Body of pancreas (tissue), 4 donors: ENCODE results near the gene UBALD1. TPM values are rescaled to one million over a fixed set of nuclear protein-coding genes. Genes with fewer than 3 reads are reported as not detected.

Experiments
- ATAC-seq: fragments of 150-250 bp; one replicate; pipeline ENCODE4 v1.9.1; 2016
- DNase-seq, 4 donors: peaks; one replicate each; pipeline ENCODE4 v3.0.0-alpha.2; 2019
- H3K27ac ChIP-seq, 4 donors: fragments of 200-600 bp; sonication (generic); 1 replicate in 3 of 4; 2 replicates in 1 of 4; pipeline versions ENCODE4 v1.5.1 to v1.6.1; 2016 to 2019; ENCODE audit warnings: mild to moderate bottlenecking in 1 of 4, mixed read lengths in 1 of 4, moderate library complexity in 1 of 4
- H3K27me3 ChIP-seq, 2 donors: fragments of 200-600 bp; sonication (generic); one replicate each; pipeline ENCODE4 v1.6.0; 2016; ENCODE audit warnings: mild to moderate bottlenecking in 1 of 2
- H3K36me3 ChIP-seq, 2 donors: fragments of 200-600 bp; sonication (generic); replicated peaks in 1 of 2; 2 replicates each; pipeline ENCODE4 v1.5.1; 2016; ENCODE audit warnings: low read depth in 2 of 2; ENCODE audit not compliant: insufficient read depth in 1 of 2
- H3K4me1 ChIP-seq: fragments of 200-600 bp; sonication (generic); one replicate; pipeline ENCODE4 v1.6.0; 2016
- H3K4me3 ChIP-seq, 2 donors: fragments of 200-600 bp; sonication (generic); 1 replicate in 1 of 2; 2 replicates in 1 of 2; pipeline ENCODE4 v1.5.1; 2016 to 2019
- H3K9me3 ChIP-seq, 3 donors: fragments of 200-600 bp; sonication (generic); 1 replicate in 2 of 3; 2 replicates in 1 of 3; pipeline ENCODE4 v1.5.1; 2016
- POLR2A ChIP-seq, 3 donors: fragments of 450-650 bp; IDR thresholded peaks; one replicate each; pipeline ENCODE4 v1.6.1; 2016; ENCODE audit warnings: antibody characterized with exemption in 3 of 3, mild to moderate bottlenecking in 2 of 3
- WGBS, 2 donors: methylation state at CpG; one replicate each; pipeline ENCODE4 v1.1.5; 2017; 5-methylcytosine and 5-hydroxymethylcytosine counted together
- intact Hi-C: fragments of 100-400 bp; cut with DNase I; formaldehyde crosslinking; loops from one replicate; pipeline ENCODE4 v1.15.1; 2023
- total RNA-seq, 2 donors: library from RNA; depleted of rRNA; stranded (reverse); fragments of >200 nt; gene quantifications; one replicate each; pipeline ENCODE4 v1.1.0, GENCODE V29; 2016
- TF ChIP-seq, protein P1 (sequence below), 7 experiments: fragments of 450-650 bp in 4 of 7; fragments of 200-600 bp in 3 of 7; sonication (generic) in 3 of 7; IDR thresholded peaks; one replicate each; pipeline ENCODE4 v1.5.1; 2016 to 2019; ENCODE audit warnings: antibody characterized with exemption in 7 of 7

UBALD1 gene
- total RNA-seq, 2 donors from 2014 or later = 11.9 to 19.4 TPM

DNA sequence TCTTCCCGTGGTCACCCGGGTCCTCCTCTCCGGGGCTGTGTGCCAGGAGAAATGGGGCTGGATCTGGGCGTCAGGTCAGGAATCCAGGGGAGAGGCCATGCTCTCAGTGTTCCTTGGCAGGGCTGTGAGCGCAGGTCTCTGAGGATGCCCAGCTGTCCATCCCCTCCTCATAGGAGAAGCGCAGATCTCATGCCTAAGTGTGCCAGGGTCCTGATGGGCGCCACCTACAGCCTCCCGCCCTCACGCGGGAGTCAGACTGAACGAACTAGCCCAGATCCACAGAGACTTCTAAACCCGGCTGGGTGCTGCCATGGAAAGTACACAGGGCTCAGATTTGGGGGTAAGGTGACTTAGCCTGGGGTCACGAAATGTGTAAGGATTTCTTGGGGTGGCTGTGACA is 34.2 kb upstream of the UBALD1 start:
- peaks cover 15% of the 10 kb centered on the region for H3K4me1 ChIP-seq
- intact Hi-C loops = no loop called here
- no peak overlapping the region for H3K27ac ChIP-seq
- peaks cover 0 to 2% of the 10 kb centered on the region in 2 donors for H3K36me3 ChIP-seq
- no peak for DNase-seq
- WGBS, 2 donors = 95 to 100% methylated on average over 4 to 8 of the region's 13 CpGs
- H3K4me3 ChIP-seq = no peak overlapping the region
- TF ChIP-seq POLR2A (IDR thresholded peaks at IDR 0.05) = no peak
- TF ChIP-seq, protein P1, sequence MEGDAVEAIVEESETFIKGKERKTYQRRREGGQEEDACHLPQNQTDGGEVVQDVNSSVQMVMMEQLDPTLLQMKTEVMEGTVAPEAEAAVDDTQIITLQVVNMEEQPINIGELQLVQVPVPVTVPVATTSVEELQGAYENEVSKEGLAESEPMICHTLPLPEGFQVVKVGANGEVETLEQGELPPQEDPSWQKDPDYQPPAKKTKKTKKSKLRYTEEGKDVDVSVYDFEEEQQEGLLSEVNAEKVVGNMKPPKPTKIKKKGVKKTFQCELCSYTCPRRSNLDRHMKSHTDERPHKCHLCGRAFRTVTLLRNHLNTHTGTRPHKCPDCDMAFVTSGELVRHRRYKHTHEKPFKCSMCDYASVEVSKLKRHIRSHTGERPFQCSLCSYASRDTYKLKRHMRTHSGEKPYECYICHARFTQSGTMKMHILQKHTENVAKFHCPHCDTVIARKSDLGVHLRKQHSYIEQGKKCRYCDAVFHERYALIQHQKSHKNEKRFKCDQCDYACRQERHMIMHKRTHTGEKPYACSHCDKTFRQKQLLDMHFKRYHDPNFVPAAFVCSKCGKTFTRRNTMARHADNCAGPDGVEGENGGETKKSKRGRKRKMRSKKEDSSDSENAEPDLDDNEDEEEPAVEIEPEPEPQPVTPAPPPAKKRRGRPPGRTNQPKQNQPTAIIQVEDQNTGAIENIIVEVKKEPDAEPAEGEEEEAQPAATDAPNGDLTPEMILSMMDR (IDR thresholded peaks at IDR 0.05) = no peak
- H3K27me3 ChIP-seq = no peaks in the 10 kb centered on the region
- no peak for ATAC-seq
- no peaks in the 10 kb centered on the region for H3K9me3 ChIP-seq

DNA sequence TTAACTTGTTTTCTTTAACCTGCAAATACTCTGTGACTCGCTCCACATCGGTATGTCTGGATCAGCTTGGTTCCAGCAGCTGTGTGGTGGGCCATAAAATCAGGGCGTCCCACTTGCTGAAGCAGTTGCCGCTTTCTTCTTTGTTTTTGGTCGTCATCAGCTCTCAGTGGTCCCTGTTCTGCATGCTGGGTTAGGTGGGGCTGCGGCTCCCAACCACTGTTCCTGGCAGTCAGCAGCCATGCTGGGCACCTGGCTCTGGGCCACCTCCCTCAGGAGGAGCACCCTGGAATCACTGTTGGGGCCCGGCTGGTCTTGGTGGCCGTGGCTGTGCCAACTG is 32.9 kb upstream of the UBALD1 start:
- no peak for TF ChIP-seq POLR2A (IDR thresholded peaks at IDR 0.05)
- TF ChIP-seq, protein P1 (IDR thresholded peaks at IDR 0.05) = no peak
- DNase-seq = no peak
- 93 to 98% methylated on average over 6 to 8 of the region's 8 CpGs for WGBS, 2 donors
- intact Hi-C loops = no loop called here
- Histone ChIP-seq H3K4me1 (peaks cover 2% of the 10 kb centered on the region), H3K4me3 (no peak overlapping the region), H3K27me3 (no peaks in the 10 kb centered on the region), H3K27ac (no peak overlapping the region), H3K36me3 (peaks cover 0 to 2% of the 10 kb centered on the region in 2 donors), H3K9me3 (no peaks in the 10 kb centered on the region)
- no peak for ATAC-seq

DNA sequence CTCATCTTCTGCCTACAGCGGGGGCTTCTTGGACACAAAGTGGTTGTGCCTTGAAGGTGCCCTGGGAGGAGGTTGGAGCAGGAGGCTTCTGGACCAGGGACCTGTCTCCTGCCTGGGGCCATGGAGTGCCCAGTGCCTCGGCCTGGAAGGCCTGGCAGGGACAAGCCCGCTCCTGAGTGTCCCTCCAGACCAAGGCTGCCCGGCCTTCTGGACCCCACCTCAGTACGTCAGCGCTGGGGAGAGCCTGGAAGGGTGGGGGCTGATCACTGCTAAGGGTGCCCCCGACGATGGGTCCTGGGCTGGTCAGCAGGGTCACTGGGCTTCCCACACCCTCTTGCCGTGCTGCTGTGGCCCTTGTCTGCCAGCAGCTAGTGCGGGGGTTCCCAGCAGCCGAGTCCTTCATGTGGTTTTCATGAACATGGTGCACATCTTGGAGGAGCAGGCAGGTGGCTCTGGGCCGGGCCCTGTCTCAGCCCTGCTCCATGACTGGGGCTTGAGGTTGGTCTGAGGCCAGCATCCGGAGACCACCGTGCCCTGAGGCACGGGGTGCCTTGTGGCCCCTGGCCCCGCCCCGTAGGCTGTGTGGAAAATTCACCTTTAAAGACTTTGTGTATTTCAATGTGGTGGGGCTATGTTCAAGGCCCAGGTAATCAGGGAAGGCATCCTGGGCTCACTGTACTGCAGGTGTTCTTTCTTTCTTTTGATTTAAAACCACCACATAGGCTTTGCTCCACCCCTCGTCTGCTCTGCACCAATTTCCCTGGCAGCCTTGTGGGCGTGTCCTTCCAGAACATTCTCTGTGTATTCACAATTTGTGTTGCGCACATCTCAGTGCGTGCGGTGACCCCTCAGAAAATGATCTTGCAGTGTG is 32.3 kb upstream of the UBALD1 start:
- WGBS, 2 donors = 94 to 97% methylated on average over 8 to 22 of the region's 22 CpGs

DNA sequence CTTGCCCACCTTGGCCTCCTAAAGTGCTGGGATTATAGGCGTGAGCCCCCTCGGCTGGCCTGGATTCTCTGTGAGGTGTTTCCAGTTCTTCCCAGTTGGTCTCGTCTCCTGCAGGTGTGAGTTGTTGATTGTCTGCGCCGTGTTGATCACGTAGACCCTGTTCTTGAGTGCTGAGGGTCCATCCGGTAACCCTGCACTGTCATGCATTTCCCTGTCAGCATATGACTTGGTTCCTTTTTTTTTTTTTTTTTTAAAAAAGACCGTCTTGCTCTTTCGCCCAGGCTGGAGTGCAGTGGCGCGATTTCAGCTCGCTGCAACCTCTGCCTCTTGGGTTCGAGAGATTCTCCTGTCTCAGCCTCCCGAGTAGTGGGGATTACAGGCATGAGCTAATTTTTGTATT is 27.2 kb upstream of the UBALD1 start:
- no peak for ATAC-seq
- DNase-seq = no peak
- WGBS, 2 donors = 80 to 91% methylated on average over 14 of the region's 14 CpGs

More for the DNA sequence above, 32.3 kb upstream of the UBALD1 start:
- TF ChIP-seq, protein P1 (IDR thresholded peaks at IDR 0.05) = no peak
- no peak for TF ChIP-seq POLR2A (IDR thresholded peaks at IDR 0.05)
- intact Hi-C loops = no loop called here
- H3K9me3 ChIP-seq = no peaks in the 10 kb centered on the region
- DNase-seq = no peak
- H3K36me3 ChIP-seq = peaks cover 0 to 2% of the 10 kb centered on the region in 2 donors
- H3K27me3 ChIP-seq = no peaks in the 10 kb centered on the region
- no peak overlapping the region for H3K27ac ChIP-seq
- no peaks in the 10 kb centered on the region for H3K4me1 ChIP-seq
- no peak overlapping the region for H3K4me3 ChIP-seq
- ATAC-seq = no peak

More for the DNA sequence above, 27.2 kb upstream of the UBALD1 start:
- intact Hi-C loops = no loop called here
- Histone ChIP-seq H3K4me3 (no peak overlapping the region), H3K4me1 (peaks cover 5% of the 10 kb centered on the region), H3K36me3 (no peaks in the 10 kb centered on the region), H3K27me3 (no peaks in the 10 kb centered on the region), H3K27ac (no peak overlapping the region), H3K9me3 (no peaks in the 10 kb centered on the region)
- TF ChIP-seq POLR2A (IDR thresholded peaks at IDR 0.05) = no peak
- TF ChIP-seq, protein P1 (IDR thresholded peaks at IDR 0.05) = no peak
